NCI-H2196 (cell line): Measurements from ENCODE around the gene IGFN1.
A peak's percentile ranks its signal among the peaks of the same experiment; 100 is the strongest.

ENCODE experiments used
- DNase-seq: peaks from one replicate; lab custom pipeline; 2025; ENCODE audit not compliant: unreplicated experiment; lab: John Stamatoyannopoulos, UW

The IGFN1 gene

DNA sequence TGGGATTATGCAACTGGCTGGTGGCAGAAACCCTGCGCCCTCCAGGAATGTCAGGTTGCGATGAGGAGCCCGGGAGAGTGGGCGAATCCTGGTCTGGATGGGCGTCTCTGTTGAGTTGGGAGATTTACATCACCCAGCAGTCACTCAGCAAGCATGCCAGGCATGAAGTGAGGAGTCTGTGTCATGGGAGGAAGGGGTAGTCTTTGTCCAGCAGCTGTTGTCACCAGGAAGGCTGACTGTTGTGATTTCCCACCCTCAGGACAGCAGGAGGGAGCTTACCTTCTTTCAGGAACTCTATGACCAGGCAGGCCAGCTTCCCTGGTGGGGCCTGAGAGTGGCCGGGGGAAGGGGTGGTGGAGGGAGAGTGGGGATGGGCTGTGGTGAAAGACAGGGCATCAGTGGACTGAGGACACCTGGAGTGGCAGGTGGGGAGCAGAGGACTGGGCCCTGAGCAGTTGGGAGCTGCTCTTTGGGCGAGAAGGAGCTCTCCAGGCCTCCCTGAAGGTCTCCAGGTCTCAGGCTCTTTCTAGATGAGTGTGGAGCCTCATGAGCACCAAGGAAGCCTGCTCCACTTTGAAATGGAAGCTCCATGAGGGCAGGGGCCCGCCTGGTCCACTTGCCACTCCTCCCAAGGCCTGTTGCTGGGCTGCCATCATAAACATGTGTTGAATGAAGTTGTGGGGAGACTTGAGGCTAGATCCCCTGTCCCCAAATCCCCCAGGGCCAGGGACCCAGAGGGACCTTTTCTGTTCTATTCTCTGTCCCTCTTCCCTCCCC is 71.3 kb downstream of the IGFN1 start:
- DNase-seq, result no peak

GRCh38 chr1:201262963-201263608 is 72.5 kb downstream of the IGFN1 start:
- no peak for DNase-seq

- DNase-seq, result no peak
Observed at GRCh38 chr1:201264072-201264471, 73.4 kb downstream of the IGFN1 start.

GRCh38 chr1:201264554-201264953 is 73.9 kb downstream of the IGFN1 start:
- no peak for DNase-seq

- no peak for DNase-seq
Observed at GRCh38 chr1:201265756-201266155, 75.1 kb downstream of the IGFN1 start.

DNA sequence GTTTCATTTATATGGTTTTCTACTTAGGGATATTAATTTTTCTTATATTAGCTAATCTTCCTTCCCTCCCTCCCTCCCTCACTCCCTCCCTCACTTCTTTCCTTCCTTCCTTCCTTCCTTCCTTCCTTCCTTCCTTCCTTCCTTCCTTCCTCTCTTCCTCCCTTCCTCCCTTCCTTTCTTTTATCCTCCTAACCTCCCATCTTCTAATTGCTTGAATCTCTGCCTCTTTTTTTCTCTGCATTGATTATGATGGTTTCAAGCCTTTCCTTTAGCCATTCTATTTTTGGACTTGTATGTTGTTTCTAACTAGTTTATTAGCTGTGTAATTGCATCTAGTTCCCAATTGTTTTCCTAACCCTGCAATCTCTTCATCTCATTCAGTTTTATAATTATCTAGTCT is 75.7 kb downstream of the IGFN1 start:
- DNase-seq, result no peak

DNA sequence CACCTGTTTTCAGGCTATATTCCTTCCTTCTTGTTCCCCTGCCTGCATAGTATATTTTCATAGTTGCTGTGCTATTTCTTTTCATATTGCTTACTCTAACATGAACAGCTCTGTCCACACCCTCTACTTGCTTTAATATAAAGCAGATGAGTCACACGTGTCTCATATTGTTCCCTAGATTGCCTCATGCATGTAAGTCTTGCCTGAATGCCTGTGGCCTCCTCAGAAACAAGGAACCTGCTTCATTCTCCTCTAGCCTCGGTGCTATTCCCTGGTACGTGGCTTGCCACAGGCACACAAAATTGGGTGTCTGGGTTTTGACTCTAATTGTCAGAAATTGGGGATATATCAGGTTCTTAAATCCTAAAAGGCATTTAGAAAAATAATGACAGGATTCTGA is 76.2 kb downstream of the IGFN1 start:
- no peak for DNase-seq

DNA sequence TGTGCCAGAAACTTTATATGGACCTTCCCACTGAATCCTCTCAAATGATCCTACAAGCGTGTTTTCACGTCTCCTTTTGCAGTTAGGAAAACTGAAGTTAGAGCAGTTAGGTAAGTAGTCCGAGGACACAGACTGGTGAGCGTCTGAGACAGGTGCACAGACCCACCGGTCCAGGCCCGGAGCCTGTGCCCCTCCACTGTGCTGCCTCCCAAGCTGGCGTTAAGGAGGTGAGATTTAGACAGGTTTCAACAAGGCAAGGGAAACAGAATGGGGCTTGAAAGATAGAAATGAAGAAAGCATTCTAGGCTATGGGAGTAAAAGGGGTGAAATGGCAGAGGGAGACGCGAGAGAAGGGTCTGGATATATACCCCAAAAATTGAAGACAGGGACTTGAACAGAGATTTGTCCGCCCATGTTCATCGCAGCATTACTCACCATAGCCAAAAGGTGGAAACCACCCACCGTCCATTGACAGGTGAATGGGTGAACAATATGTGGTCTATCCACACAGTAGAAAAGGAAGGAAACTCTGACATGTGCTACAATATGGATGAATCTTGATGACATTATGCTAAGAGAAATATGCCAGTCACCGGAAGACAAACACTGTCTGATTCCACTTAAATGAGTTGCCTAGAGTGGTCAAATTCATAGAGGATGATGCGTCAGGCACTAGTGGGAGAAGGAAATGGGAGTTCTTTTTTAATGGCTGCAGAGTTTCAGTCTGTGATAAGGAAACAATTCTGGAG is 77.0 kb downstream of the IGFN1 start:
- DNase-seq, result no peak

- peak; percentile 12 for DNase-seq
Observed at GRCh38 chr1:201268604-201269151, 78.1 kb downstream of the IGFN1 start.

- no peak for DNase-seq
Observed at GRCh38 chr1:201269281-201269680, 78.7 kb downstream of the IGFN1 start.

DNA sequence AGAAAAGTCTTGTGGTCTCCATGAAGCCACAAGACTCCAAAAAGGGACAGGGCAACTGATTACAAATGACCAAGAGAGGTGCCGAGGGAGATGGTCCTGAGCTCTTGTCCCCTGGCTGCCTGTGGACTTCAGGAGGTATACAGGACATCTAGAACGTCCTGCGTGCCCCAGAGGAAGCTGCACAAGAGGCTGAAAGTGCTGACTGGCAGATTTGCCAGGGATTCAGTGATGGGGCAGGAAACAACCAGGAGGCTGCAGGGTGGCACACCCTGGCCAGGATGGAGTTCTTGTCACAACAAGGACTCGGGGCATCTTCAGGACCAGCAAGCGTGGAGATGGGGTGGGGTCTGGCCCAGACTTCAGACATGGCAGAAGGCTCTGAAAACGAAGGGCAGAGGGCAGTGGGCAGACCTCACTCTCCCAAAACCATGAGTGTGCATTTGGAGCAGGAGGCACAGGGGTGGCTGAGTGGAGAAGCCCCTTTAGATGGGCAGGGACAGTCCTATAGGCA is 79.3 kb downstream of the IGFN1 start:
- DNase-seq, result no peak

- DNase-seq, result no peak
Observed at GRCh38 chr1:201270616-201271390, 80.2 kb downstream of the IGFN1 start.

- DNase-seq, result no peak
Observed at GRCh38 chr1:201272799-201273198, 82.2 kb downstream of the IGFN1 start.

DNA sequence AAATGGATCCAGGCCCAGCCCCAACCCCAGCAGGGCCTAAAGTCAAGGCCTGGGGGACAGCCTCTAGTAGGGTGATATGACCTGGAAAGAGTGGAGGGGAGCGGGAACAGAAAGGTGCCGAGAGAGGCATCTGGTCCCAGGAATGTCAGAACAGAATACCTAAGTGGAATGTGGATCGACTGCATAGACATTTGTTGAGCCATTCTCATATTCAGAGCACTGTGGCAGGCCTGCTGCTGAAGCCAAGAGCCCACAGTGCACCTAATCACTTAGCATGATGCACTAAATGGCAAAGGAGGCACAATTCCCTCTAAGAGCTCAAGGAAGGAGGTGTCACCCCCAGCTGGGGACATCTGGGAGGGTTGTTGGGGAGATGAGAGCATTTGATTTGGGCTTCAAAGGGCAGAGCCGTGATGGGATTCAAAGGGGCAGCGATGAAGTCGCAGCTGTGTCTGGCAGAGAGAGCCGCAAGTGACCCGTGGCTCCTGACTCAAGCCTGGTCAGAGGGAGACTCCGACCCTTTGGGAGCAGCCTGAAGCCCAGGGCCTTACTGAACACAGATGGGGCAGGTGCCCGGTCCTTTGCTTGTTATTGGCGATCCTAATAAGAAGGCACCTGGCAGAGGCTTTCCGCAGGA is 84.1 kb downstream of the IGFN1 start:
- DNase-seq, result no peak

DNA sequence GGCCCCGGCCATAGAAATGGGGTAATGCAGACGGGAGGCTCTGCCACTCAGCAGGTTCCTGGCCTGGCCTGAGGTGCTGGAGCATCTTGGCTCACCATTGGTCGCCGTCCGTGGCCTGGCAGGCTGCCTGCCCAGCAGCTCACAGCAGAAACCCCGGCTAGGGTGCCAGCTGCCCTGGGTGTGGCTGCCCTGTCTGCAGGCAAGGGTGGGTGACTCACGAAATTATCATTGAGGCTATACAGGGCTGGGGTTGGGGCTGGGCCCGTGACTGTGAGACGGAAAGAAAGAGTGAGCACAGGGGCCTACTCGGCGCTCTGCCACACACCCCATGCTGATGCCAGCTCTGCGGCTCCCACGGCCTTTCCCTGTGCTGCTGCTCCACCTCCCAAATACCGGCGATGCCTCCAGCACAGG is 84.6 kb downstream of the IGFN1 start:
- peak; percentile 87 for DNase-seq

DNA sequence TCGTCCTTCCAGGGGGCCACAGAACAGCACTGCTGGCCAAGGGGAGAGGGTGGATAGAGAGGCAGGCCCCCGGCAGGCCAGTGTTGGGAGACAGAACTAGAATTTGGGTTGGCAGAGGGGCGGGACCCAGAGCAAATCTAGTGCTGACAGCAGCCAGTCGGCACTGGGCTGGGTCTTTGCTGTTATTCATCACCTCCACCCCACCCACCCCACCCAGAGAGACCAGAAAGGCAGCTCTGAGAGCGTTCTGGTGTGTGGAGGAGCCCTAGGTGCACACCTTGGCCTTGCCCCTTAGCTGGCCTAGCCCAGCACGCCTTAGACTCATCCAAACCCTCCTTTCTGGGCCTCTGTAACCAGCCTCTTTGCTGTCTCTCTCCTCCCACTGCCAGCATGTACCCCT is 86.3 kb downstream of the IGFN1 start:
- no peak for DNase-seq

DNA sequence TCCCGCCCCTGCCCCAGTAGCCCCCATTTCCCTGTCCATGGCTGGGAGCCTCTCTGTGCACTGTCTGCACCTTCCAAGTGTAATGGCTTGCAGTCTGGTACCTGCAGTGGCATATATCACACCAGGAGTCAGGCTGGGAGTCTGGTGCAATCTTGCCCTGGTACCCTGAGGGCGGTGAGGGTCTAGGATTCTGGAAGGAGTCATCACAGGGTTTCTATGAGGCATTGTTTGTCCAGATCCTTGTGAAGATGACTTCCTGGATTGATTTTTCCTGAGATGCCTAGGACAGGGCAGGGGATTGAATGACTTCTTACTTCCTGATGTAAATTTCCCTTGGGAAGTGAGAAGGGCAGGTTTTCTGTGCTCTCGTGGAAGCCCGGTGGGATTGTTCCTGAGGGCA is 86.8 kb downstream of the IGFN1 start:
- DNase-seq, result no peak
